Measurements from ENCODE around the gene GRN.

- TF ChIP-seq SUZ12 (IDR thresholded peaks at IDR 0.05; ENCODE audit: extremely low read depth, insufficient read depth, insufficient read length) (no peak), ZNF274 (IDR thresholded peaks at IDR 0.05; ENCODE audit: low read depth, low read length) (no peak), YY1 (IDR thresholded peaks at IDR 0.05; ENCODE audit: insufficient read depth, insufficient read length) (no peak)
Measured at GRCh38 chr17:44360826-44361225, 15.7 kb downstream of the GRN start.
